ENCODE data around the gene HOMER3. TPM values are rescaled to one million over a fixed set of nuclear protein-coding genes. Genes with fewer than 3 reads are reported as not detected.

HOMER3 gene
- total RNA-seq, 1 donor from 2014 or later = 222 TPM

DNA sequence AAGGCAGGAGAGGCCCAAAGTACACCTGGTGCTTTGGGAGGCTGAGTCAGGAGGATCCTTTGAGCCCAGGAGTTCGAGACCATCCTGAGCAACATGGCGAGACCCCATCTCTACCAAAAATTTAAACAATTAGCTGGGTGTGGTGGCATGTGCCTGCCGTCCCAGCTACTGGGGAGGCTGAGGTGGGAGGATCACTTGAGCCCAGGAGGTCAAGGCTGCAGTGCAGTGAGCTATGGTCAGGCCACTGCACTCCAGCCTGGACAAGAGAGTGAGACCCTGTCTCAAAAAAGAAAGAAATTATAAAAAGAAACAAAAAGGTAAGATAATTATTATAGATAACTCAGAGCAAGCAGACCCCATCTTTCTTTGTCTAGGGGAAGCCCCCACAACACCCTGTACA is 1.9 kb downstream of the HOMER3 start:
- Mint-ChIP-seq H3K9me3 (ENCODE audit: unreplicated experiment) (no peaks in the 10 kb centered on the region), H3K4me3 (ENCODE audit: unreplicated experiment) (peak overlapping the region; percentile 98), H3K36me3 (ENCODE audit: low read depth, unreplicated experiment) (peaks cover 21% of the 10 kb centered on the region), H3K27me3 (ENCODE audit: unreplicated experiment) (peaks cover 4% of the 10 kb centered on the region), H3K27ac (ENCODE audit: unreplicated experiment) (no peak overlapping the region), H3K4me1 (ENCODE audit: unreplicated experiment) (peaks cover 21% of the 10 kb centered on the region)
- TF ChIP-seq CTCF (IDR thresholded peaks at IDR 0.05; ENCODE audit: unreplicated experiment) = no peak
- DNase-seq (ENCODE audit: low spot score) = no peak

- Mint-ChIP-seq H3K27ac (ENCODE audit: unreplicated experiment) (no peak overlapping the region), H3K36me3 (ENCODE audit: low read depth, unreplicated experiment) (peaks cover 29% of the 10 kb centered on the region), H3K4me3 (ENCODE audit: unreplicated experiment) (no peak overlapping the region), H3K4me1 (ENCODE audit: unreplicated experiment) (peaks cover 12% of the 10 kb centered on the region), H3K9me3 (ENCODE audit: unreplicated experiment) (no peaks in the 10 kb centered on the region), H3K27me3 (ENCODE audit: unreplicated experiment) (peaks cover 11% of the 10 kb centered on the region)
- no peak for DNase-seq (ENCODE audit: low spot score)
- no peak for TF ChIP-seq CTCF (IDR thresholded peaks at IDR 0.05; ENCODE audit: unreplicated experiment)
These were observed 7.7 kb downstream of the HOMER3 start for GRCh38 chr19:18933297-18933696.

- no peak overlapping the region for H3K27ac Mint-ChIP-seq (ENCODE audit: unreplicated experiment)
- DNase-seq (ENCODE audit: low spot score) = peak; percentile 90
- H3K27me3 Mint-ChIP-seq (ENCODE audit: unreplicated experiment) = peaks cover 16% of the 10 kb centered on the region
- no peaks in the 10 kb centered on the region for H3K9me3 Mint-ChIP-seq (ENCODE audit: unreplicated experiment)
- H3K4me3 Mint-ChIP-seq (ENCODE audit: unreplicated experiment) = peak overlapping the region; percentile 69
- peaks cover 6% of the 10 kb centered on the region for H3K4me1 Mint-ChIP-seq (ENCODE audit: unreplicated experiment)
- H3K36me3 Mint-ChIP-seq (ENCODE audit: low read depth, unreplicated experiment) = peaks cover 22% of the 10 kb centered on the region
- no peak for TF ChIP-seq CTCF (IDR thresholded peaks at IDR 0.05; ENCODE audit: unreplicated experiment)
These were observed 8.7 kb downstream of the HOMER3 start for GRCh38 chr19:18932216-18932841.

DNA sequence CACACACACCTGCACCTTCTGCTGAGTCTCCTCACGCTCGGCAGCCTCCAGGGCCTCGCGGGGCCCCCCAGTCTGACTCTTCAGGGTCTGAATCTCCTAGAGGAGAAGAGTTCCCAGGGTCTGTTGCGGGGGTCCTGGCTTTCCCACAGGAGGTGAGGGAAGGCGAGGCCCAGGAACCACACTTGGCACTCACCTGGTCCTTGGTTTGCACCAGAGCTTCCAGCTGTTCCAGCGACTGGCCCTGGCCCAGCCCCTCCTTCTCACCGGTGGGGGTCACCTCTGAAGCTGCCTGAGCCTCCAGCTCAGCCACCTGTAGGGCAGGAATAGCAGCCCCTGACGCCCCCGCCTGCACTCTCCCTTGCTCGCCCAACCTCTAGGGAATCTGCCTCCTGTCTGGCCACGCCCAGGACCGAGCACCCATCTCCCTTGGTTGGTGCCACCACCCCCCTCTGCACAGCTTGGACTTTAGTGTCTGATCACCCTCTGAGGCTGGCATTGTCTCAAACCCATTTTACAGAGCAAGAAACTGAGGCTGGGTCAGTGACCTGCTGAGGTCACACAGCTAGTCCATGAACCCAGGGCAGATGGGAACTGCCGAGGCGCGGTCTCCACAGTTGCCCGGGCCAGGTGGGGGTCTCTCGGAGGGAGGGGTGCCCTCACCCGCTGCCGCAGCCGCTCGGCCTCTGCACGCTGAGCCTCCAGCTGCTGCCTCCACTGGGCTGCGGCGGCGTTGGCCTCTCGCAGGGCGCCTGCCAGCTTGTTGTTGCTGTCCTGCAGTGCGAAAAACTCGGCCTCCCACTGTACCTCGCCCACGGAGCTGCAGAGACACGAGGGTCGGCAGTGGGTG is 9.5 kb downstream of the HOMER3 start:
- no peak for TF ChIP-seq CTCF (IDR thresholded peaks at IDR 0.05; ENCODE audit: unreplicated experiment)
- DNase-seq (ENCODE audit: low spot score) = no peak

GRCh38 chr19:18929311-18929710 is 11.7 kb downstream of the HOMER3 start:
- no peak for TF ChIP-seq CTCF (IDR thresholded peaks at IDR 0.05; ENCODE audit: unreplicated experiment)
- Mint-ChIP-seq H3K36me3 (ENCODE audit: low read depth, unreplicated experiment) (peaks cover 36% of the 10 kb centered on the region), H3K4me3 (ENCODE audit: unreplicated experiment) (no peak overlapping the region), H3K9me3 (ENCODE audit: unreplicated experiment) (no peaks in the 10 kb centered on the region), H3K4me1 (ENCODE audit: unreplicated experiment) (peaks cover 8% of the 10 kb centered on the region), H3K27me3 (ENCODE audit: unreplicated experiment) (peaks cover 23% of the 10 kb centered on the region), H3K27ac (ENCODE audit: unreplicated experiment) (no peak overlapping the region)
- DNase-seq (ENCODE audit: low spot score) = no peak

More for the DNA sequence above, 9.5 kb downstream of the HOMER3 start:
- Mint-ChIP-seq H3K9me3 (ENCODE audit: unreplicated experiment) (no peaks in the 10 kb centered on the region), H3K27me3 (ENCODE audit: unreplicated experiment) (peaks cover 19% of the 10 kb centered on the region), H3K4me3 (ENCODE audit: unreplicated experiment) (peak overlapping the region; percentile 67), H3K27ac (ENCODE audit: unreplicated experiment) (no peak overlapping the region), H3K4me1 (ENCODE audit: unreplicated experiment) (peaks cover 6% of the 10 kb centered on the region), H3K36me3 (ENCODE audit: low read depth, unreplicated experiment) (peaks cover 26% of the 10 kb centered on the region)

Data from endothelial cell (in vitro differentiated cells).